ENCODE data around the gene ZNF625. TPM values are rescaled to one million over a fixed set of nuclear protein-coding genes. Genes with fewer than 3 reads are reported as not detected.
"Not testable (repeated sequence)": the region's sequence is repeated elsewhere in the genome, so short reads cannot be mapped to it uniquely, and the experiment has no call there.

The ZNF625 gene
- total and polyA plus RNA-seq, 4 donors: 0.20 to 3.8 (median 2.5) TPM; not detected in 1

GRCh38 chr19:12111176-12111575 lies 45.4 kb downstream of the ZNF625 start:
- Histone ChIP-seq H3K9me3 (ENCODE audit: control insufficient read depth in 4 of 4, low read length in 3 of 4) (peaks cover 5 to 25% (median 17%) of the 10 kb centered on the region in 4 donors), H3K36me3 (ENCODE audit: control insufficient read depth in 4 of 4, insufficient read depth in 3 of 4, low read depth in 1 of 4, low read length in 3 of 4) (peaks cover 0 to 18% (median 15%) of the 10 kb centered on the region in 4 donors)
- 45% methylated on average over 2 of the region's 2 CpGs for WGBS

DNA sequence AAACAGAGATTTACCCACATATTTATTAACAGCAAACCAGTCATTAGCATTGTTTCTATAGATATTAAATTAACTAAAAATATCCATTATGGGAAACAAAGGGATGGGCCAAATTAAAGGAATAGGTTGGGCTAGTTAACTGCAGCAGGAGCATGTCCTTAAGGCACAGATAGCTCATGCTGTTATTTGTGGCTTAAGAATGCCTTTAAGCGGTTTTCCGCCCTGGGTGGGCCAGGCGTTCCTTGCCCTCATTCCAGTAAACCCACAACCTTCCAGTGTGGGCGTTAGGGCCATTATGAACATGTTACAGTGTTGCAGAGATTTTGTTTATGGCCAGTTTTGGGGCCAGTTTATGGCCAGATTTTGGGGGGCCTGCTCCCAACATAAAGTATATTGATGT lies 52.6 kb downstream of the ZNF625 start:
- not testable (repeated sequence) for H3K27ac ChIP-seq (ENCODE audit: low read depth in 1 of 2, low read length in 2 of 2)
- 91% methylated on average over 4 of the region's 4 CpGs for WGBS

More at GRCh38 chr19:12111176-12111575, 45.4 kb downstream of the ZNF625 start:
- H3K9ac ChIP-seq (ENCODE audit: low read depth in 1 of 2, low read length in 2 of 2): no peak overlapping the region
- no peak overlapping the region for H3K4me3 ChIP-seq (ENCODE audit: low read depth in 1 of 3, low read length in 3 of 3)
- no peaks in the 10 kb centered on the region for H3K27me3 ChIP-seq (ENCODE audit: control insufficient read depth in 4 of 4, insufficient read depth in 4 of 4, low read length in 3 of 4)
- H3K27ac ChIP-seq (ENCODE audit: low read depth in 1 of 2, low read length in 2 of 2): no peak overlapping the region
- no peak for DNase-seq (ENCODE audit: low spot score)
- no peak for TF ChIP-seq MAX (IDR thresholded peaks at IDR 0.05)
- TF ChIP-seq SP1 (IDR thresholded peaks at IDR 0.05): no peak
- TF ChIP-seq HNF4A (conservative IDR thresholded peaks at IDR 0.05): no peak
- no peak for TF ChIP-seq GABPA (IDR thresholded peaks at IDR 0.05 in 1 of 2, conservative IDR thresholded peaks at IDR 0.05 in 1 of 2)
- TF ChIP-seq ZBTB33 (IDR thresholded peaks at IDR 0.05): no peak
- no peak for TF ChIP-seq YY1 (IDR thresholded peaks at IDR 0.05)
- TF ChIP-seq JUND (IDR thresholded peaks at IDR 0.05): no peak
- TF ChIP-seq FOXA2 (IDR thresholded peaks at IDR 0.05): no peak
- no peak for TF ChIP-seq FOXA1 (IDR thresholded peaks at IDR 0.05)
- TF ChIP-seq NR2F2 (IDR thresholded peaks at IDR 0.05): no peak
- TF ChIP-seq RAD21 (IDR thresholded peaks at IDR 0.05): no peak
- TF ChIP-seq TAF1 (conservative IDR thresholded peaks at IDR 0.05): no peak
- TF ChIP-seq, protein P1, sequence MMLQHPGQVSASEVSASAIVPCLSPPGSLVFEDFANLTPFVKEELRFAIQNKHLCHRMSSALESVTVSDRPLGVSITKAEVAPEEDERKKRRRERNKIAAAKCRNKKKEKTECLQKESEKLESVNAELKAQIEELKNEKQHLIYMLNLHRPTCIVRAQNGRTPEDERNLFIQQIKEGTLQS (IDR thresholded peaks at IDR 0.05): no peak
- no peaks in the 10 kb centered on the region for H3K4me1 ChIP-seq (ENCODE audit: control insufficient read depth in 4 of 4, insufficient read depth in 4 of 4, low read length in 3 of 4)

GRCh38 chr19:12098040-12098439 lies 58.5 kb downstream of the ZNF625 start:
- H3K36me3 ChIP-seq (ENCODE audit: control insufficient read depth in 4 of 4, insufficient read depth in 3 of 4, low read depth in 1 of 4, low read length in 3 of 4): peaks cover 0 to 2% (median 0%) of the 10 kb centered on the region in 4 donors
- 93% methylated on average over 9 of the region's 9 CpGs for WGBS
- no peak overlapping the region for H3K9ac ChIP-seq (ENCODE audit: low read depth in 1 of 2, low read length in 2 of 2)
- TF ChIP-seq HNF4G (IDR thresholded peaks at IDR 0.05): no peak
- TF ChIP-seq, protein P2, sequence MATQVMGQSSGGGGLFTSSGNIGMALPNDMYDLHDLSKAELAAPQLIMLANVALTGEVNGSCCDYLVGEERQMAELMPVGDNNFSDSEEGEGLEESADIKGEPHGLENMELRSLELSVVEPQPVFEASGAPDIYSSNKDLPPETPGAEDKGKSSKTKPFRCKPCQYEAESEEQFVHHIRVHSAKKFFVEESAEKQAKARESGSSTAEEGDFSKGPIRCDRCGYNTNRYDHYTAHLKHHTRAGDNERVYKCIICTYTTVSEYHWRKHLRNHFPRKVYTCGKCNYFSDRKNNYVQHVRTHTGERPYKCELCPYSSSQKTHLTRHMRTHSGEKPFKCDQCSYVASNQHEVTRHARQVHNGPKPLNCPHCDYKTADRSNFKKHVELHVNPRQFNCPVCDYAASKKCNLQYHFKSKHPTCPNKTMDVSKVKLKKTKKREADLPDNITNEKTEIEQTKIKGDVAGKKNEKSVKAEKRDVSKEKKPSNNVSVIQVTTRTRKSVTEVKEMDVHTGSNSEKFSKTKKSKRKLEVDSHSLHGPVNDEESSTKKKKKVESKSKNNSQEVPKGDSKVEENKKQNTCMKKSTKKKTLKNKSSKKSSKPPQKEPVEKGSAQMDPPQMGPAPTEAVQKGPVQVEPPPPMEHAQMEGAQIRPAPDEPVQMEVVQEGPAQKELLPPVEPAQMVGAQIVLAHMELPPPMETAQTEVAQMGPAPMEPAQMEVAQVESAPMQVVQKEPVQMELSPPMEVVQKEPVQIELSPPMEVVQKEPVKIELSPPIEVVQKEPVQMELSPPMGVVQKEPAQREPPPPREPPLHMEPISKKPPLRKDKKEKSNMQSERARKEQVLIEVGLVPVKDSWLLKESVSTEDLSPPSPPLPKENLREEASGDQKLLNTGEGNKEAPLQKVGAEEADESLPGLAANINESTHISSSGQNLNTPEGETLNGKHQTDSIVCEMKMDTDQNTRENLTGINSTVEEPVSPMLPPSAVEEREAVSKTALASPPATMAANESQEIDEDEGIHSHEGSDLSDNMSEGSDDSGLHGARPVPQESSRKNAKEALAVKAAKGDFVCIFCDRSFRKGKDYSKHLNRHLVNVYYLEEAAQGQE (IDR thresholded peaks at IDR 0.05): no peak
- no peak for TF ChIP-seq FOXA2 (IDR thresholded peaks at IDR 0.05)
- no peak for TF ChIP-seq YY1 (IDR thresholded peaks at IDR 0.05)
- TF ChIP-seq EGR1 (IDR thresholded peaks at IDR 0.05; ENCODE audit: low read depth in 2 of 2): no peak
- TF ChIP-seq MAX (IDR thresholded peaks at IDR 0.05): no peak
- TF ChIP-seq NR2F2 (IDR thresholded peaks at IDR 0.05): no peak
- no peak for TF ChIP-seq FOXA1 (IDR thresholded peaks at IDR 0.05)
- DNase-seq (ENCODE audit: low spot score): no peak
- H3K4me3 ChIP-seq (ENCODE audit: low read depth in 1 of 3, low read length in 3 of 3): no peak overlapping the region
- no peaks in the 10 kb centered on the region for H3K27me3 ChIP-seq (ENCODE audit: control insufficient read depth in 4 of 4, insufficient read depth in 4 of 4, low read length in 3 of 4)
- peaks cover 0 to 17% (median 1%) of the 10 kb centered on the region in 4 donors for H3K9me3 ChIP-seq (ENCODE audit: control insufficient read depth in 4 of 4, low read length in 3 of 4)
- no peaks in the 10 kb centered on the region for H3K4me1 ChIP-seq (ENCODE audit: control insufficient read depth in 4 of 4, insufficient read depth in 4 of 4, low read length in 3 of 4)
- no peak overlapping the region for H3K27ac ChIP-seq (ENCODE audit: low read depth in 1 of 2, low read length in 2 of 2)

More for the DNA sequence above, 52.6 kb downstream of the ZNF625 start:
- not testable (repeated sequence) for H3K9me3 ChIP-seq (ENCODE audit: control insufficient read depth in 4 of 4, low read length in 3 of 4); H3K9ac ChIP-seq (ENCODE audit: low read depth in 1 of 2, low read length in 2 of 2); DNase-seq (ENCODE audit: low spot score); H3K27me3 ChIP-seq (ENCODE audit: control insufficient read depth in 4 of 4, insufficient read depth in 4 of 4, low read length in 3 of 4); H3K36me3 ChIP-seq (ENCODE audit: control insufficient read depth in 4 of 4, insufficient read depth in 3 of 4, low read depth in 1 of 4, low read length in 3 of 4); H3K4me1 ChIP-seq (ENCODE audit: control insufficient read depth in 4 of 4, insufficient read depth in 4 of 4, low read length in 3 of 4); H3K4me3 ChIP-seq (ENCODE audit: low read depth in 1 of 3, low read length in 3 of 3)
